ENCODE measurements around the gene ERF. TPM values are rescaled to one million over a fixed set of nuclear protein-coding genes. Genes with fewer than 3 reads are reported as not detected.

The ERF gene
- total RNA-seq, 1 donor from 2014 or later, result 19.2 TPM

Other genes with a start within 250 kb of the ERF start
- gene GRIK5, start 184.9 kb downstream of the ERF start, total RNA-seq, result not detected in 2 replicates
- 6.3 and 9.1 TPM in 2 replicates for gene ZNF574, start 179.0 kb downstream of the ERF start, total RNA-seq
- gene POU2F2, start 122.7 kb downstream of the ERF start, total RNA-seq, result 0.20 and 0.22 TPM in 2 replicates
- 15.0 and 18.3 TPM in 2 replicates for gene DEDD2, start 37.5 kb downstream of the ERF start, total RNA-seq
- gene ZNF526, start 34.8 kb downstream of the ERF start, total RNA-seq, result 4.6 and 6.5 TPM in 2 replicates
- 8.3 and 11.3 TPM in 2 replicates for gene GSK3A, start 12.5 kb downstream of the ERF start, total RNA-seq
- 9.3 and 10.0 TPM in 2 replicates for gene CIC, start 14.1 kb upstream of the ERF start, total RNA-seq
- gene PRR19, start 47.0 kb upstream of the ERF start, total RNA-seq, result 0.20 and 0.44 TPM in 2 replicates
- gene PAFAH1B3, start 47.5 kb upstream of the ERF start, total RNA-seq, result 26.8 and 29.6 TPM in 2 replicates
- not detected in 2 replicates for gene TMEM145, start 58.2 kb upstream of the ERF start, total RNA-seq
- gene MEGF8, start 70.5 kb upstream of the ERF start, total RNA-seq, result 17.7 and 25.0 TPM in 2 replicates
- not detected in 2 replicates for gene CNFN, start 135.2 kb upstream of the ERF start, total RNA-seq
- gene LIPE, start 172.3 kb upstream of the ERF start, total RNA-seq, result 2.6 and 3.9 TPM in 2 replicates
- gene CXCL17, start 187.8 kb upstream of the ERF start, total RNA-seq, result not detected in 2 replicates

Measured in lung microvascular endothelial cell (primary cell).